ENCODE data around the gene NACC2.

- TF ChIP-seq POLR2A (IDR thresholded peaks at IDR 0.05), result no peak
- no peak for TF ChIP-seq EP300 (IDR thresholded peaks at IDR 0.05; ENCODE audit: low read depth)
- no peak for TF ChIP-seq CTCF (IDR thresholded peaks at IDR 0.05)
- TF ChIP-seq POLR2AphosphoS5 (IDR thresholded peaks at IDR 0.05), result no peak
Measured at GRCh38 chr9:136078024-136078423, 17.1 kb downstream of the NACC2 start.
